HepG2 (cell line): ENCODE data around the gene KAT7. TPM values are rescaled to one million over a fixed set of nuclear protein-coding genes. Genes with fewer than 3 reads are reported as not detected.

Source experiments
- ATAC-seq: fragments of 200-7000 bp; cut with Tn5 transposase; 3 replicates; pipeline ENCODE4 v1.9.1; 2020; ENCODE audit warnings: mild to moderate bottlenecking, moderate library complexity
- BruUV-seq: library from RNA; stranded (reverse); fragments of 400-500 nt; replicated peaks from 2 replicates; lab custom pipeline; 2021; lab: Mats Ljungman, UMichigan
- CTCF ChIA-PET: fragments of 300-600 bp; formaldehyde crosslinking; extraction: SDS; loops from one replicate; lab custom pipeline; 2021; ENCODE audit warnings: low total read pairs, inconsistent platforms, low intra/inter-chr PET ratio; lab: Yijun Ruan, JAX
- POLR2A ChIA-PET: fragments of 350-600 bp; sonication (Branson Sonifier 250); formaldehyde crosslinking; loops from one replicate; lab custom pipeline; 2020; ENCODE audit warnings: antibody characterized with exemption, inconsistent platforms; lab: Yijun Ruan, JAX
- DNase-seq: peaks from one replicate; pipeline ENCODE4 v3.0.0-alpha.2; 2015; ENCODE audit warnings: low spot score
- FAIRE-seq: peaks from 3 replicates; lab custom pipeline; 2011; peaks lifted over from hg19 to GRCh38; lab: Jason Lieb, UNC
- H2AFZ ChIP-seq: one replicate; pipeline ENCODE4 v1.6.1; 2011; ENCODE audit warnings: low read length, inconsistent platforms
- H3K27ac ChIP-seq: fragments of 300-600 bp; 3 replicates; pipeline ENCODE4 v1.8.0; 2011; ENCODE audit warnings: mixed run types, mild to moderate bottlenecking, mixed read lengths, low read length, inconsistent platforms; ENCODE audit not compliant: insufficient read depth; ENCODE audit errors: extremely low read length
- H3K27me3 ChIP-seq, 2 experiments: fragments of 200-600 bp in 1 of 2; 2 replicates in 1 of 2; 3 replicates in 1 of 2; pipeline versions ENCODE4 v1.6.0 to v1.8.0; 2011; ENCODE audit warnings: low read length in 2 of 2, mild to moderate bottlenecking in 2 of 2, moderate library complexity in 2 of 2, inconsistent platforms in 1 of 2; ENCODE audit not compliant: insufficient read depth in 2 of 2, control insufficient read depth in 1 of 2
- H3K36me3 ChIP-seq, 2 experiments: fragments of 200-600 bp in 1 of 2; replicated peaks in 1 of 2; 2 replicates in 1 of 2; 3 replicates in 1 of 2; pipeline versions ENCODE4 v1.5.1 to v1.8.0; 2011; ENCODE audit warnings: low read length in 2 of 2, inconsistent platforms in 1 of 2; ENCODE audit not compliant: insufficient read depth in 2 of 2, control insufficient read depth in 1 of 2
- H3K4me1 ChIP-seq: 2 replicates; pipeline ENCODE4 v1.5.1; 2012; ENCODE audit warnings: low read length, inconsistent platforms; ENCODE audit not compliant: insufficient read depth
- H3K4me2 ChIP-seq: 2 replicates; pipeline ENCODE4 v1.6.0; 2011; ENCODE audit warnings: low read depth, low read length, inconsistent platforms
- H3K4me3 ChIP-seq, 3 experiments: fragments of 200-600 bp in 1 of 3; sonication (generic), shearing (Covaris generic) in 1 of 3; replicated peaks in 1 of 3; 2 replicates each; pipeline ENCODE4 v1.5.1; 2011 to 2016; ENCODE audit warnings: low read length in 3 of 3, inconsistent platforms in 2 of 3, low read depth in 2 of 3, mild to moderate bottlenecking in 2 of 3, control low read depth in 1 of 3, mixed read lengths in 1 of 3; ENCODE audit not compliant: insufficient read depth in 1 of 3
- H3K79me2 ChIP-seq: one replicate; pipeline ENCODE4 v1.6.1; 2011; ENCODE audit warnings: low read length, inconsistent platforms; ENCODE audit not compliant: insufficient read depth
- H3K9ac ChIP-seq: 2 replicates; pipeline ENCODE4 v1.6.0; 2011; ENCODE audit warnings: mild to moderate bottlenecking, low read depth, low read length, inconsistent platforms; ENCODE audit not compliant: insufficient read depth
- H3K9me3 ChIP-seq: 2 replicates; pipeline ENCODE4 v1.5.1; 2012; ENCODE audit warnings: mild to moderate bottlenecking, low read length
- H4K20me1 ChIP-seq: 2 replicates; pipeline ENCODE4 v1.6.0; 2011; ENCODE audit warnings: inconsistent platforms, mild to moderate bottlenecking, low read length, moderate library complexity; ENCODE audit not compliant: insufficient read depth
- ADNP ChIP-seq: sonication (generic); formaldehyde crosslinking; IDR thresholded peaks from 2 replicates; pipeline ENCODE4 v1.4.0; 2020; ENCODE audit warnings: missing genetic modification reagents
- AGO2 ChIP-seq: fragments of 200-400 bp; formaldehyde crosslinking; optimal IDR thresholded peaks from 2 replicates; pipeline ENCODE3; 2017; ENCODE audit warnings: mild to moderate bottlenecking, low read depth, low read length, moderate library complexity
- ATF7 ChIP-seq, 2 experiments: fragments of 450-650 bp in 1 of 2; sonication (generic) in 1 of 2; formaldehyde crosslinking in 1 of 2; IDR thresholded peaks; 2 replicates each; pipeline versions ENCODE4 v1.4.0 to v1.6.1; 2016 to 2020; ENCODE audit warnings: antibody characterized with exemption in 1 of 2, mild to moderate bottlenecking in 1 of 2, missing genetic modification reagents in 1 of 2
- ELF3 ChIP-seq: IDR thresholded peaks from 2 replicates; pipeline ENCODE4 v1.6.1; 2016; ENCODE audit warnings: missing genetic modification reagents, missing compliant biosample characterization
- GRHL1 ChIP-seq: sonication (generic); formaldehyde crosslinking; conservative IDR thresholded peaks from 2 replicates; pipeline ENCODE4 v1.8.0; 2022; ENCODE audit warnings: missing genetic modification reagents
- HOXA9 ChIP-seq: sonication (generic); formaldehyde crosslinking; IDR thresholded peaks from 2 replicates; pipeline ENCODE4 v1.8.1; 2022; ENCODE audit warnings: missing genetic modification reagents, mild to moderate bottlenecking, moderate library complexity, borderline replicate concordance
- MTA3 ChIP-seq: sonication (generic); formaldehyde crosslinking; IDR thresholded peaks from 2 replicates; pipeline ENCODE4 v1.4.0; 2020; ENCODE audit warnings: missing genetic modification reagents
- SIN3A ChIP-seq: IDR thresholded peaks from 2 replicates; pipeline ENCODE4 v1.6.1; 2011; ENCODE audit warnings: low read depth, mild to moderate bottlenecking, control low read depth, low read length, borderline replicate concordance
- SIX4 ChIP-seq: sonication (generic); formaldehyde crosslinking; IDR thresholded peaks from 2 replicates; pipeline ENCODE4 v1.4.0; 2020; ENCODE audit warnings: missing genetic modification reagents
- SKI ChIP-seq: fragments of 450-650 bp; IDR thresholded peaks from one replicate; pipeline ENCODE4 v1.6.1; 2018; ENCODE audit warnings: mild to moderate bottlenecking; ENCODE audit not compliant: partially characterized antibody
- SNAPC2 ChIP-seq: sonication (generic); formaldehyde crosslinking; IDR thresholded peaks from 2 replicates; pipeline ENCODE4 v1.8.1; 2022; ENCODE audit warnings: mild to moderate bottlenecking, missing genetic modification reagents
- SP4 ChIP-seq: sonication (generic); formaldehyde crosslinking; IDR thresholded peaks from 2 replicates; pipeline ENCODE4 v1.8.1; 2023; ENCODE audit warnings: mild to moderate bottlenecking, missing genetic modification reagents
- ZBTB43 ChIP-seq: sonication (generic); formaldehyde crosslinking; conservative IDR thresholded peaks from 2 replicates; pipeline ENCODE4 v1.4.0; 2020; ENCODE audit warnings: missing genetic modification reagents
- ZNF260 ChIP-seq: sonication (generic); formaldehyde crosslinking; IDR thresholded peaks from 2 replicates; pipeline ENCODE4 v1.4.0; 2020; ENCODE audit warnings: missing genetic modification reagents, low read depth, mild to moderate bottlenecking, borderline replicate concordance
- ZNF484 ChIP-seq: sonication (generic); formaldehyde crosslinking; IDR thresholded peaks from 2 replicates; pipeline ENCODE4 v1.5.1; 2020; ENCODE audit warnings: mild to moderate bottlenecking, low read depth, missing genetic modification reagents, borderline replicate concordance
- WGBS: methylation state at CpG from one replicate; pipeline ENCODE4 v1.1.6; 2017; ENCODE audit warnings: low lambda C conversion rate; 5-methylcytosine and 5-hydroxymethylcytosine counted together
- in situ Hi-C: cut with HindIII; loops from 2 replicates; pipeline ENCODE4 v1.10.0; 2017; ENCODE audit warnings: low pct_unique_long_range_greater_than_20kb; ENCODE audit not compliant: extremely low pct_ligation_motif_present
- intact Hi-C: fragments of 100-400 bp; cut with micrococcal nuclease; formaldehyde crosslinking; loops from one replicate; pipeline ENCODE4 v1.10.0; 2022; ENCODE audit not compliant: unreplicated experiment
- polyA plus RNA-seq, 8 experiments: library from polyadenylated mRNA; depleted of rRNA in 3 of 8; stranded (reverse) in 7 of 8; unstranded in 1 of 8; fragments of >200 nt; fragmentation: Illumina TruSeq in 4 of 8; extraction: Trizol in 4 of 8; gene quantifications; 2 replicates each; pipeline versions ENCODE4 v1.2.1 to v1.2.3, GENCODE V29; 2011 to 2016; ENCODE audit warnings: low read depth in 4 of 8, missing spikeins in 1 of 8, mixed read lengths in 1 of 8; ENCODE audit not compliant: insufficient read depth in 1 of 8
- total RNA-seq, 5 experiments: library from RNA; depleted of rRNA; stranded (reverse); fragments of >200 nt; fragmentation: Illumina TruSeq; extraction: Trizol; gene quantifications; 2 replicates each; pipeline ENCODE4 v1.2.3, GENCODE V29; 2016; ENCODE audit warnings: low read depth in 1 of 5
- TF ChIP-seq, protein P1 (sequence below): sonication (generic); formaldehyde crosslinking; IDR thresholded peaks from 2 replicates; pipeline ENCODE4 v1.8.0; 2022; ENCODE audit warnings: missing genetic modification reagents, mild to moderate bottlenecking, moderate library complexity, borderline replicate concordance

The KAT7 gene
- total and polyA plus RNA-seq, 2 of the 13 experiments (the other 11 are each of a cell fraction or from before 2014, with no cell fraction given): 21.2 to 39.2 TPM

DNA sequence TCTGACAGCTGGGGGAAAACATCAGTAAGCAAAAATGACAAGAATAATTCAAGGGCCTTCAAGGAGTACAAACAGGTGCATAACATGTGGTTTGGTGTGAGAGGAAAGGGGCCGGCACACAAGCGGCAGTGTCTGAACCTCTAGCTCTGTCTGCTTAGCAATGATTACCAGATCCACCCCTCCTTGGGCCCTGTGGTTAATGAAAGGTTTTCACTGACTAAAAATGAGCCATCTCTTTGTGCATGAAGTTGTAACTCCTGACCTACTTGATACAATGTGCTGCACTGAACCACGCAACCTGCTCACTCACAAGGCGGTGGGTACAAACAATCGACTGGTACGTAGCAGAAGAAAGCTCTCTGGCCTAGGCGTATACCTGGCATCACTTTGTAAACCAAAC, 39.7 kb upstream of the KAT7 start:
- H4K20me1 ChIP-seq: no peaks in the 10 kb centered on the region
- FAIRE-seq: no peak
- no peak overlapping the region for H3K4me2 ChIP-seq
- no peak overlapping the region for H3K9ac ChIP-seq
- no peaks in the 10 kb centered on the region for H3K9me3 ChIP-seq
- H3K27me3 ChIP-seq: no peaks in the 10 kb centered on the region
- H3K79me2 ChIP-seq: no peaks in the 10 kb centered on the region
- TF ChIP-seq SIN3A: no peak
- no peak for TF ChIP-seq GRHL1
- no peak for TF ChIP-seq SNAPC2 (CRISPR knock-in tag)
- TF ChIP-seq ZNF484: no peak
- TF ChIP-seq AGO2: no peak
- TF ChIP-seq MTA3 (CRISPR knock-in tag): no peak
- TF ChIP-seq ELF3 (CRISPR knock-in tag): no peak
- no peak for TF ChIP-seq SP4 (CRISPR knock-in tag)
- no peak for TF ChIP-seq ZNF260 (CRISPR knock-in tag)
- no peak for TF ChIP-seq ATF7 (IDR thresholded peaks at IDR 0.05)
- no peak for TF ChIP-seq ATF7 (CRISPR knock-in tag; IDR thresholded peaks at IDR 0.05)
- no peak for TF ChIP-seq SKI
- TF ChIP-seq HOXA9: no peak
- TF ChIP-seq ZBTB43: no peak
- TF ChIP-seq, protein P1, sequence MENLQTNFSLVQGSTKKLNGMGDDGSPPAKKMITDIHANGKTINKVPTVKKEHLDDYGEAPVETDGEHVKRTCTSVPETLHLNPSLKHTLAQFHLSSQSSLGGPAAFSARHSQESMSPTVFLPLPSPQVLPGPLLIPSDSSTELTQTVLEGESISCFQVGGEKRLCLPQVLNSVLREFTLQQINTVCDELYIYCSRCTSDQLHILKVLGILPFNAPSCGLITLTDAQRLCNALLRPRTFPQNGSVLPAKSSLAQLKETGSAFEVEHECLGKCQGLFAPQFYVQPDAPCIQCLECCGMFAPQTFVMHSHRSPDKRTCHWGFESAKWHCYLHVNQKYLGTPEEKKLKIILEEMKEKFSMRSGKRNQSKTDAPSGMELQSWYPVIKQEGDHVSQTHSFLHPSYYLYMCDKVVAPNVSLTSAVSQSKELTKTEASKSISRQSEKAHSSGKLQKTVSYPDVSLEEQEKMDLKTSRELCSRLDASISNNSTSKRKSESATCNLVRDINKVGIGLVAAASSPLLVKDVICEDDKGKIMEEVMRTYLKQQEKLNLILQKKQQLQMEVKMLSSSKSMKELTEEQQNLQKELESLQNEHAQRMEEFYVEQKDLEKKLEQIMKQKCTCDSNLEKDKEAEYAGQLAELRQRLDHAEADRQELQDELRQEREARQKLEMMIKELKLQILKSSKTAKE (CRISPR knock-in tag): no peak
- no peak for TF ChIP-seq ADNP
- TF ChIP-seq SIX4 (CRISPR knock-in tag): no peak
- ChIA-PET POLR2A (interaction anchor here (2.8 to 5.8 kb wide), 2 partner anchors 14 to 39 kb away, joined by 15 to 83 read pairs; partner anchors contain the start of genes FAM117A and KAT7), CTCF (no interaction called here)
- in situ Hi-C loops (no loop called here), intact Hi-C loops (no loop called here)
- H3K36me3 ChIP-seq: peaks cover 3 to 7% of the 10 kb centered on the region in 2 experiments; a peak in 4 of 5 replicates
- H2AFZ ChIP-seq: no peak overlapping the region
- H3K4me1 ChIP-seq: peaks cover 46% of the 10 kb centered on the region
- no TSS peak for BruUV-seq
- no peak for ATAC-seq
- 95% methylated on average over 7 of the region's 7 CpGs for WGBS
- no peak for DNase-seq
- H3K27ac ChIP-seq: peak overlapping the region; percentile 2
- no peak overlapping the region for H3K4me3 ChIP-seq
